ENCODE measurements around the gene MAN1C1. TPM values are rescaled to one million over a fixed set of nuclear protein-coding genes. Genes with fewer than 3 reads are reported as not detected.
A peak's percentile ranks its signal among the peaks of the same experiment; 100 is the strongest.

The MAN1C1 gene
- total RNA-seq, 1 donor from 2014 or later: 10.9 TPM

GRCh38 chr1:25810341-25811299 is 194.0 kb downstream of the MAN1C1 start:
- H3K27me3 Mint-ChIP-seq (ENCODE audit: low read depth): no peaks in the 10 kb centered on the region
- H3K4me1 Mint-ChIP-seq (ENCODE audit: low read depth): peaks cover 10% of the 10 kb centered on the region
- no peak overlapping the region for H3K4me3 Mint-ChIP-seq (ENCODE audit: unreplicated experiment)
- TF ChIP-seq CTCF (IDR thresholded peaks at IDR 0.05): peak; percentile 95
- H3K36me3 Mint-ChIP-seq (ENCODE audit: low read depth): peaks cover 11% of the 10 kb centered on the region
- peak; percentile 92 for DNase-seq (ENCODE audit: low spot score)
- no peaks in the 10 kb centered on the region for H3K9me3 Mint-ChIP-seq (ENCODE audit: low read depth)
- no peak overlapping the region for H3K27ac Mint-ChIP-seq (ENCODE audit: unreplicated experiment)

DNA sequence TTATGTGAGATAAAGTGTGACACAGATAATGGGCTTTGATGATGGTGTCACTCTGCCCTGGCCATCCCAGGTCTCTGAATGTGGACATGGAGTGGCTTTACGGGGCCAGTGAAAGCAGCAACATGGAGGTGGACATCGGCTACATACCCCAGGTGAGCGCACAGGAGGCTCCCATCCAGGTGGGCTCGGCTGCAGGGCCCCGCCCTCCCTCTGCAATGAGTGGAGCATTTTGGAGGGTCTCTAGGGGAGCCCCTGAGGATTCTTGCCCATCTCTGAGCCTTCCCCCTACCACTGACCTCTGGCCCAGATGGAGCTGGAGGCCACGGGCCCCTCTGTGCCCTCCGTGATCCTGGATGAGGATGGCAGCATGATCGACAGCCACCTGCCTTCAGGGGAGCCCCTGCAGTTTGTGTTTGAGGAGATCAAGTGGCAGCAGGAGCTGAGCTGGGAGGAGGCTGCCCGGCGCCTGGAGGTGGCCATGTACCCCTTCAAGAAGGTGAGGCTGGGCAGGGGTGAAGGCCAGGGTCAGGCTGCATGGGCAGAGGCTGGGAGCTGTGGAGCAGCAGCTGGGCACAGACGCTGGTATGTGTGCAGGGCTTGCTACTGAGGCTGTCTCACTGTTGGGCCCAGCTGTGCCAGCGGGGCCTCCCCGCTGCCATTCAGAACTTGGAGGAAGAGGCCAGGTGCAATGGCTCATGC is 194.9 kb downstream of the MAN1C1 start:
- H3K36me3 Mint-ChIP-seq (ENCODE audit: low read depth): peaks cover 9% of the 10 kb centered on the region
- H3K4me1 Mint-ChIP-seq (ENCODE audit: low read depth): peaks cover 1% of the 10 kb centered on the region
- H3K27ac Mint-ChIP-seq (ENCODE audit: unreplicated experiment): no peak overlapping the region
- no peaks in the 10 kb centered on the region for H3K27me3 Mint-ChIP-seq (ENCODE audit: low read depth)
- no peaks in the 10 kb centered on the region for H3K9me3 Mint-ChIP-seq (ENCODE audit: low read depth)
- peak; percentile 85 for DNase-seq (ENCODE audit: low spot score)
- TF ChIP-seq CTCF (IDR thresholded peaks at IDR 0.05): no peak
- H3K4me3 Mint-ChIP-seq (ENCODE audit: unreplicated experiment): no peak overlapping the region

DNA sequence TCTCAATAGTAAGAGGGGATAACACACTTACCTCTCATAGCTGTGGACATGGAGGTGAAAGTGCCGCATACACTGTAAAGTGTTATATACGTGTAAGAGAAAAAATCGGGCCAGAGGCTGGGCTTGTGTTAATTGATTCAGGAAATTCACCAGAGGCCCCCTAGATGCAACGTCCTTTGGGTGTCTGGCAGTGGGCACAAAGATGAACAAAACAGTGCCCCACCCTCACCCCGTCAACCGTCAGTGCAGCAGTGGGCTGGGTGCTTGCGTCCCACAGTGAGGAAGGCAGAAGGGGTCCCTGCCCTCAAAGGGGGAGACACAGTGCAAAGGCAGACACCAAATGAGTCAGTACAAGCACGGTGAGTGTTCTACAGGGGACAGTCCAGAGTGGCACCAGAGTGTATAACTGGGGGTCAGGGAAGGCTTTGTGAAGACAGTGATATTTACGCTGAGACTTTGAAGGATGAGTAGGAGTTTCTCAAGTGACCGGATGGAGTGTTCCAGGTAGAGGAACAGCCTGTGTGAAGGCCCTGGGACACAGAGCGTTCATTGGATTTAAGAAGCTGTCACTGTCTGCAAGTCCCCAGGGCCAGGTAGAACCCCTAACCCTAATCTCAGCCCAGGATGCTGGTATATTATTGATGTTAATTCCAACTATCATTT is 196.6 kb downstream of the MAN1C1 start:
- peak; percentile 39 for DNase-seq (ENCODE audit: low spot score)
- TF ChIP-seq CTCF (IDR thresholded peaks at IDR 0.05): no peak
- Mint-ChIP-seq H3K9me3 (ENCODE audit: low read depth) (no peaks in the 10 kb centered on the region), H3K4me3 (ENCODE audit: unreplicated experiment) (no peak overlapping the region), H3K4me1 (ENCODE audit: low read depth) (peaks cover 4% of the 10 kb centered on the region), H3K27me3 (ENCODE audit: low read depth) (no peaks in the 10 kb centered on the region), H3K36me3 (ENCODE audit: low read depth) (peaks cover 9% of the 10 kb centered on the region), H3K27ac (ENCODE audit: unreplicated experiment) (no peak overlapping the region)

GRCh38 chr1:25813734-25814471 is 197.3 kb downstream of the MAN1C1 start:
- H3K4me3 Mint-ChIP-seq (ENCODE audit: unreplicated experiment): no peak overlapping the region
- peak; percentile 13 for TF ChIP-seq CTCF (IDR thresholded peaks at IDR 0.05)
- H3K36me3 Mint-ChIP-seq (ENCODE audit: low read depth): peaks cover 8% of the 10 kb centered on the region
- no peak overlapping the region for H3K27ac Mint-ChIP-seq (ENCODE audit: unreplicated experiment)
- no peaks in the 10 kb centered on the region for H3K27me3 Mint-ChIP-seq (ENCODE audit: low read depth)
- peak; percentile 75 for DNase-seq (ENCODE audit: low spot score)
- H3K9me3 Mint-ChIP-seq (ENCODE audit: low read depth): no peaks in the 10 kb centered on the region
- peaks cover 11% of the 10 kb centered on the region for H3K4me1 Mint-ChIP-seq (ENCODE audit: low read depth)
